OCI-LY3 (cell line): ENCODE results near the gene HBP1.
A peak's percentile ranks its signal among the peaks of the same experiment; 100 is the strongest.

Experiments
- H2AFZ ChIP-seq: fragments of 200-600, 300-600 bp; shearing (Covaris generic); 2 replicates; pipeline ENCODE4 v1.6.0; 2014; ENCODE audit warnings: antibody characterized with exemption, low read depth, low read length
- H3K27ac ChIP-seq: fragments of 200-600, 300-600 bp; sonication (generic); 2 replicates; pipeline ENCODE4 v1.5.1; 2014; ENCODE audit warnings: mild to moderate bottlenecking, low read length, moderate library complexity, mixed read lengths
- H3K27me3 ChIP-seq: fragments of 200-600, 300-600 bp; sonication (generic); 2 replicates; pipeline ENCODE4 v1.6.1; 2014; ENCODE audit warnings: low read depth, low read length, mixed read lengths
- H3K36me3 ChIP-seq: fragments of 200-600, 300-600 bp; sonication (generic); replicated peaks from 2 replicates; pipeline ENCODE3; 2014; ENCODE audit warnings: low read depth, low read length, mixed read lengths
- H3K4me1 ChIP-seq: fragments of 300-600, 200-600 bp; sonication (generic); 2 replicates; pipeline ENCODE4 v1.6.1; 2014; ENCODE audit warnings: low read length, mixed read lengths
- H3K4me2 ChIP-seq: fragments of 200-600, 300-600 bp; sonication (generic); 2 replicates; pipeline ENCODE4 v1.6.1; 2014; ENCODE audit warnings: low read length, mixed read lengths
- H3K4me3 ChIP-seq: fragments of 300-600, 200-600 bp; sonication (generic); 2 replicates; pipeline ENCODE4 v1.5.1; 2014; ENCODE audit warnings: antibody characterized with exemption, mild to moderate bottlenecking, low read length, moderate library complexity
- H3K79me2 ChIP-seq: fragments of 300-600, 200-600 bp; shearing (Covaris generic); 2 replicates; pipeline ENCODE4 v1.6.1; 2014; ENCODE audit warnings: mild to moderate bottlenecking, low read length, mixed read lengths
- H3K9ac ChIP-seq: fragments of 300-600, 200-600 bp; shearing (Covaris generic); 2 replicates; pipeline ENCODE4 v1.6.0; 2014; ENCODE audit warnings: mild to moderate bottlenecking, low read length, moderate library complexity
- H3K9me3 ChIP-seq: fragments of 200-600, 300-600 bp; shearing (Covaris generic); 2 replicates; pipeline ENCODE4 v1.6.1; 2014; ENCODE audit warnings: low read length, mixed read lengths; ENCODE audit not compliant: insufficient read depth
- H4K20me1 ChIP-seq: fragments of 200-600, 300-600 bp; sonication (generic); 2 replicates; pipeline ENCODE4 v1.6.1; 2016; ENCODE audit warnings: low read length, mixed read lengths; ENCODE audit not compliant: insufficient read depth
- CTCF ChIP-seq: fragments of 200-600, 300-600 bp; sonication (generic); IDR thresholded peaks from 2 replicates; pipeline ENCODE4 v1.5.1; 2014; ENCODE audit warnings: antibody characterized with exemption, low read length, low read depth
- EZH2phosphoT487 ChIP-seq: fragments of 200-600 bp; shearing (Covaris generic); IDR thresholded peaks from 2 replicates; pipeline ENCODE4 v1.6.1; 2018; ENCODE audit warnings: antibody characterized with exemption, mixed run types, low read depth

HBP1 gene

GRCh38 chr7:107208563-107208962 is 39.8 kb downstream of the HBP1 start:
- TF ChIP-seq EZH2phosphoT487: no peak
- H2AFZ ChIP-seq: no peak overlapping the region
- H3K4me2 ChIP-seq: no peak overlapping the region
- no peak overlapping the region for H3K9ac ChIP-seq
- no peaks in the 10 kb centered on the region for H3K79me2 ChIP-seq
- no peak overlapping the region for H3K27ac ChIP-seq
- peaks cover 22% of the 10 kb centered on the region for H3K36me3 ChIP-seq
- H3K4me3 ChIP-seq: no peak overlapping the region
- no peaks in the 10 kb centered on the region for H4K20me1 ChIP-seq
- no peaks in the 10 kb centered on the region for H3K4me1 ChIP-seq
- peaks cover 2% of the 10 kb centered on the region; the same call in 1 of the 2 replicates for H3K9me3 ChIP-seq
- no peaks in the 10 kb centered on the region for H3K27me3 ChIP-seq

DNA sequence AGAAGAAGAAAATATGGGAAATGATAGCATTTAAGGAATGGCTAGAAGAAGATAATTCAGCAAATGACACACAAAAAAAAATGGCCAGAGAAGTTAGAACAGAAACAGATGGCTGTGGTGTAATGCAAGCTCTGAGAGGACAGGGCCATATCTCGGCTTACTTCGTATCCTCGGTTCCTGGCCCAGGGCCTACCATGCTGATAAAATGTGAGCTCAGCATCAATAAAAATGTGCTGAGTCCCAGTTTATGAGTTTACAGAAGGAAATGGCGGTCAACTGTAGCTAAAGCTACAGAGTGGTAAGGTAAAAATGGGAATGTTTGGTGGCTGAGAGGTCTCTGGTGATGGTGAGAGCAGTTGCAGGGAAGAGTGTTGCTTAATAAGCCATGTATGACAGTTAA is 40.8 kb downstream of the HBP1 start:
- H3K27ac ChIP-seq: no peak overlapping the region
- H3K4me1 ChIP-seq: no peaks in the 10 kb centered on the region
- H4K20me1 ChIP-seq: no peaks in the 10 kb centered on the region
- no peak overlapping the region for H3K9ac ChIP-seq
- no peaks in the 10 kb centered on the region for H3K79me2 ChIP-seq
- TF ChIP-seq CTCF (no peak), EZH2phosphoT487 (no peak)
- no peak overlapping the region for H3K4me3 ChIP-seq
- H3K9me3 ChIP-seq: peaks cover 11% of the 10 kb centered on the region; the same call in 1 of the 2 replicates
- no peaks in the 10 kb centered on the region for H3K27me3 ChIP-seq
- H3K4me2 ChIP-seq: no peak overlapping the region
- H2AFZ ChIP-seq: no peak overlapping the region
- peaks cover 21% of the 10 kb centered on the region for H3K36me3 ChIP-seq

GRCh38 chr7:107210400-107210799 is 41.6 kb downstream of the HBP1 start:
- H3K9ac ChIP-seq: no peak overlapping the region
- peak; percentile 13; the same call in 1 of the 2 replicates for TF ChIP-seq CTCF
- no peak for TF ChIP-seq EZH2phosphoT487
- H3K4me2 ChIP-seq: no peak overlapping the region
- peaks cover 17% of the 10 kb centered on the region for H3K36me3 ChIP-seq
- H2AFZ ChIP-seq: no peak overlapping the region
- H3K27me3 ChIP-seq: no peaks in the 10 kb centered on the region
- no peaks in the 10 kb centered on the region for H3K79me2 ChIP-seq
- no peak overlapping the region for H3K27ac ChIP-seq
- no peak overlapping the region for H3K4me3 ChIP-seq
- peaks cover 11% of the 10 kb centered on the region; the same call in 1 of the 2 replicates for H3K9me3 ChIP-seq
- H4K20me1 ChIP-seq: no peaks in the 10 kb centered on the region
- no peaks in the 10 kb centered on the region for H3K4me1 ChIP-seq

GRCh38 chr7:107212725-107213124 is 43.9 kb downstream of the HBP1 start:
- peaks cover 8% of the 10 kb centered on the region for H3K36me3 ChIP-seq
- H3K4me2 ChIP-seq: no peak overlapping the region
- H4K20me1 ChIP-seq: no peaks in the 10 kb centered on the region
- H3K4me3 ChIP-seq: no peak overlapping the region
- no peak overlapping the region for H3K27ac ChIP-seq
- H3K79me2 ChIP-seq: no peaks in the 10 kb centered on the region
- H3K4me1 ChIP-seq: no peaks in the 10 kb centered on the region
- no peaks in the 10 kb centered on the region for H3K27me3 ChIP-seq
- TF ChIP-seq CTCF (no peak), EZH2phosphoT487 (no peak)
- H2AFZ ChIP-seq: no peak overlapping the region
- H3K9me3 ChIP-seq: peaks cover 11% of the 10 kb centered on the region; the same call in 1 of the 2 replicates
- no peak overlapping the region for H3K9ac ChIP-seq
